Measurements from ENCODE around the gene KRTAP10-8. TPM values are rescaled to one million over a fixed set of nuclear protein-coding genes. Genes with fewer than 3 reads are reported as not detected.
"Not testable (repeated sequence)": the region's sequence is repeated elsewhere in the genome, so short reads cannot be mapped to it uniquely, and the experiment has no call there.

The KRTAP10-8 gene
- total RNA-seq, 4 donors from 2014 or later: 4.6 TPM; not detected in 3

GRCh38 chr21:44639331-44639655 lies 27.4 kb downstream of the KRTAP10-8 start:
- H3K4me3 ChIP-seq (ENCODE audit: low read depth, poor library complexity, severe bottlenecking): no peak overlapping the region
- intact Hi-C loops (cut with DNase I; ENCODE audit: low total_unique reads): no loop called here
- 81 to 90% methylated on average over 12 of the region's 12 CpGs for WGBS, 2 donors
- DNase-seq (ENCODE audit: low spot score in 2 of 2): peak in 1 of 2 donors; percentile 9
- TF ChIP-seq POLR2A (IDR thresholded peaks at IDR 0.05): no peak
- TF ChIP-seq CTCF (IDR thresholded peaks at IDR 0.05): no peak

GRCh38 chr21:44640761-44641160 lies 28.9 kb downstream of the KRTAP10-8 start:
- WGBS, 2 donors: 90 to 92% methylated on average over 5 of the region's 5 CpGs
- TF ChIP-seq CTCF (IDR thresholded peaks at IDR 0.05) (no peak), POLR2A (IDR thresholded peaks at IDR 0.05) (no peak)
- DNase-seq (ENCODE audit: low spot score in 2 of 2): peak in 1 of 2 donors; percentile 2
- intact Hi-C loops (cut with DNase I; ENCODE audit: low total_unique reads): no loop called here
- H3K4me3 ChIP-seq (ENCODE audit: low read depth, poor library complexity, severe bottlenecking): no peak overlapping the region

- H3K4me3 ChIP-seq (ENCODE audit: low read depth, poor library complexity, severe bottlenecking): no peak overlapping the region
- TF ChIP-seq POLR2A (IDR thresholded peaks at IDR 0.05) (no peak), CTCF (IDR thresholded peaks at IDR 0.05) (no peak)
- DNase-seq (ENCODE audit: low spot score in 2 of 2): peak in 1 of 2 donors; percentile 5
- intact Hi-C loops (cut with DNase I; ENCODE audit: low total_unique reads): no loop called here
- WGBS, 2 donors: 76 to 79% methylated on average over 14 of the region's 14 CpGs
These were observed 31.9 kb downstream of the KRTAP10-8 start for GRCh38 chr21:44643741-44644310.

GRCh38 chr21:44644878-44645277 lies 33.0 kb downstream of the KRTAP10-8 start:
- WGBS, 2 donors: 50% methylated on average over 2 of the region's 2 CpGs
- no peak for TF ChIP-seq POLR2A (IDR thresholded peaks at IDR 0.05)
- TF ChIP-seq CTCF (IDR thresholded peaks at IDR 0.05): no peak
- intact Hi-C loops (cut with DNase I; ENCODE audit: low total_unique reads): no loop called here
- no peak for DNase-seq (ENCODE audit: low spot score in 2 of 2)
- H3K4me3 ChIP-seq (ENCODE audit: low read depth, poor library complexity, severe bottlenecking): no peak overlapping the region

GRCh38 chr21:44646366-44647221 lies 34.7 kb downstream of the KRTAP10-8 start, which contains the start of gene KRTAP10-11:
Gene KRTAP10-11, plus strand, starts transcription at chr21:44646414. Its CDS starts 45 bp downstream, at chr21:44646459.
- 79 to 80% methylated on average over 18 to 21 of the region's 21 CpGs for WGBS, 2 donors
- DNase-seq (ENCODE audit: low spot score in 2 of 2); intact Hi-C loops (cut with DNase I; ENCODE audit: low total_unique reads); H3K4me3 ChIP-seq (ENCODE audit: low read depth, poor library complexity, severe bottlenecking): not testable (repeated sequence)

GRCh38 chr21:44647222-44647552 lies 35.3 kb downstream of the KRTAP10-8 start:
- WGBS, 2 donors: 55 to 68% methylated on average over 8 of the region's 8 CpGs
- DNase-seq (ENCODE audit: low spot score in 2 of 2): peak in 1 of 2 donors; percentile 9
- TF ChIP-seq CTCF (IDR thresholded peaks at IDR 0.05): no peak
- no peak for TF ChIP-seq POLR2A (IDR thresholded peaks at IDR 0.05)
- H3K4me3 ChIP-seq (ENCODE audit: low read depth, poor library complexity, severe bottlenecking): no peak overlapping the region
- intact Hi-C loops (cut with DNase I; ENCODE audit: low total_unique reads): no loop called here

All from lower leg skin (tissue), 4 donors.